HG02943 (cell line): Measurements from ENCODE around the gene ORC4.
A peak's percentile ranks its signal among the peaks of the same experiment; 100 is the strongest.

Source experiments
- ATAC-seq: cut with Tn5 transposase; IDR thresholded peaks from one replicate; pipeline ENCODE4 v1.9.1; 2021; ENCODE audit warnings: mild to moderate bottlenecking, low read depth, moderate library complexity; ENCODE audit not compliant: unreplicated experiment

ORC4 gene

GRCh38 chr2:148020111-148021058, at the start of gene ORC4:
TSS of gene ORC4 (minus strand) at chr2:148020737. CDS start at chr2:147975958, 44,779 bp downstream.
- ATAC-seq, result peak; percentile 87

GRCh38 chr2:148067801-148068200, 47.3 kb upstream of the ORC4 start:
- no peak for ATAC-seq

GRCh38 chr2:148065936-148066335, 45.4 kb upstream of the ORC4 start:
- no peak for ATAC-seq

DNA sequence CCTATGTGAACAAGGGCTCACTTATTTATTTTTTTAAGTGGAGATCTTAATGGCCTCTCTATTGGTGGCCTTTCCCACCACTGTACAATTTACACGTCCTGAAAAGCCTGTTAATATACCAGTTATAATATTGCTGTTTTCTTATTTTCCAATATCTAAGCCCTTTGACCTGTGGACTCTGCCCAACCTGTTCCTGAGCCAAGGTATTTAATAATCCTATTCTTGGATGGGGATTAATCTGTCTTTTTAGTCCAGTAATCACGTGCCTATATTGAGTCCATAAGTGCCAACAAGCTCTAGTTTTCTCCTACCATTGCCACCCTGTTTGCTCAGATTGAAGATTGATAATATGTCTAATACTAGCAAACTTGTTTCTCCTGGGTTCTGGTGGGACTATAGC, 43.1 kb upstream of the ORC4 start:
- no peak for ATAC-seq

DNA sequence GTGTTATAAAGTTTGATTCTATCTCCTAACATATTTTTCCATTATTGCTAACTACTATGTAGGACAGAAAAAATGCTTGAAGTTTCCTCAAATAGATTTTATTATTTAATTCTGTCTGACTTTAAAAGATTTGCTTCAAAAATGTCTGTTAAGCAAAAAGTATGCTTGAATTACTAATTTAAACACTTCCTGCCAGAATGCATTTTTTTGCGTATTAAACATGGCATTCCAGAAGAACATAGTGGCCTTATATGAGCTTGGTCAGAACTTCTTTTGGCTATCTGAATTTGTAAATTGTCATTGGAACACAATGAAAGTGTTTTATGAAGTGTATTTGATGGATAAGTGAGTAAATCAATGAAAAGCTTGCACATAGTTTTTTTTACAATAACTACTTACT, 38.1 kb upstream of the ORC4 start:
- ATAC-seq, result no peak

- ATAC-seq, result no peak
Measured at GRCh38 chr2:148052687-148053086, 32.1 kb upstream of the ORC4 start.

DNA sequence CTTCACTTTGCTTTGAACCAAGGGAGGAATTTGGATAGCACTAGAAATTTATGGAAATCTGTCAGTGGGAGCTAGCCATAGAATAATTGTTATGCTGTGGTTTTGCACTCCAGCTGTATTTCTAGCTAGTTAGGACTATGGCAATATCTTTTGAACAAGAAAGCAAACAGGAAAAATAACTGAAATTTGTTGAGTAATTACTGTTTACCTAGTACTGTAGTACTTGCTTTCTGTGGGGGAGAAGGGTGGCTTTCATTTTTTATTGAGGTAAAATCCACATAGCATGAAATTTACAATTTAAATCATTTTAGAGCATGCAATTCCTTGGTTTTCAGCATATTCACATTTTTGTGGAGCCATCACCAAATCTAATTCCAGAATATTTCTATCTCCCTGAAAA, 28.7 kb upstream of the ORC4 start:
- ATAC-seq, result no peak

DNA sequence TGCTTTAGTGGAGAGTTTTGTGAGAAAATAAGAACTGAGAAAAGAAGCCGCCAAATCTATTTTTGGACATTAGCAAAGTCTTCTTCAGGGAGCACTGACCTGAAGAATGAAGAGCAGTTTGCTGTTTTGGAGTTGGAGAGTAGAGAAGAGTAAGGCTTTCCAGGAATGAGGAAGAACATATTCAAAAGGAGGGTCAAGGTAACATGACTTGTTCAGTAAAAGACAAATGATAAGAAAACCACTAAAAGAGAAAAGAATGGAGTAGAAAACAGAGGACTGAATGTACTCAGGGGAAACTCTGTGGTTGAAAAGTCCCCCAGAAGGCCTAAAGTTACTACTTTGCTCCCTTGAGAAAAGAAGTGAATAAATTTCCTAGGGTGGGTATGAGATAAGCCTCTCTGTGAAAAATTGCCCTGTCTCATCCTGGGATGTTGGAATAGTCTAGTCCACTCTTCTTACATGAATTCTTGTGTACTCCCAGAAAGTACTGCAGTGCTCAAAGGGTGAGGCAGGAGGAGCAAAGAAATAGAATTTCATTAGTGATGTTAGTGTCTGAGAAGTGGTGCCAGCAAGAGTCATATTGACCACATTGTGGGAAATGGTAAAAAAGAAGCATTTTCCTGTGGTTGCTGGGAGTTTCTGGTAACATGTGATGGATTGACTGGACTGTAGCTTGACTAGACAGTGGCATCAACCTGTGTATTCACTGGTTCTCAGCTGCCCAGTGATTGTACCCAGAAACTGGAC, 28.1 kb upstream of the ORC4 start:
- peak; percentile 56 for ATAC-seq

DNA sequence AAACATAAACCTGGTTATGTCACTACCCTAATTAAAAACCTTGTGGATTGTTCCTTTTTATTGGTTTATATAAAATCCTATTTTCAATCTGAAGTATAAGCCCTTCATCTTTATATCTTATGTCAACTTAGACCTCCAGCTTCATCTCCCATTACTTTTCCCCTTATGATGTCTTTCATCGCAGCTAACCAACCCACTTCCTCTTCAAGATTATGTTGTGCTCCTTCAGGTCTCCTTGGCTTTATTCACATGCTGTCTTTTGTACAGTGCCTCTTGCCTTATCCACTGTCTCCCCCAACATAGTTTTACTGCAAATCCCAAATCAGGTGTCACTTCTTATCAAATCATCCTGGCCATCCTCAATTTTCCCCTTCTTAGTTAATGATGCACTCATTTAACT, 26.3 kb upstream of the ORC4 start:
- no peak for ATAC-seq

DNA sequence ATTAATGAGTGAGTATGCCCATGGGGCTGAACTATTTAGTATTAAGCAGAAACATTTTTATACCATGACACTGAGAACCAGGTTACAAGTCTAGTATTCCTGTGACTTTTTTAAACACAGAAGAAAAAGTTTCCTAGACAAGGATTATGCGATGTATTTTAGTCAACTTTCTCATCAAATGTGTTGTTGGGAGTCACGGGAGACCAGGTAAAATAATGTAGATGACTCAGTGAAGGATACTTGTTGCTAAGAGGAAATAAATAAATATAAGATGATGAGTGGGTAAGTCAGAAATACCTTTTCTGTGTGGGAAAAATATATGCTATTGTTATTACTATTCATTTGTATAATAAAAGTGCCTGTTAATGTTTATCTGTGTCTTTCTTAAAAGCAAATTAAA, 23.8 kb upstream of the ORC4 start:
- ATAC-seq, result no peak

GRCh38 chr2:148042219-148042618, 21.7 kb upstream of the ORC4 start:
- no peak for ATAC-seq

DNA sequence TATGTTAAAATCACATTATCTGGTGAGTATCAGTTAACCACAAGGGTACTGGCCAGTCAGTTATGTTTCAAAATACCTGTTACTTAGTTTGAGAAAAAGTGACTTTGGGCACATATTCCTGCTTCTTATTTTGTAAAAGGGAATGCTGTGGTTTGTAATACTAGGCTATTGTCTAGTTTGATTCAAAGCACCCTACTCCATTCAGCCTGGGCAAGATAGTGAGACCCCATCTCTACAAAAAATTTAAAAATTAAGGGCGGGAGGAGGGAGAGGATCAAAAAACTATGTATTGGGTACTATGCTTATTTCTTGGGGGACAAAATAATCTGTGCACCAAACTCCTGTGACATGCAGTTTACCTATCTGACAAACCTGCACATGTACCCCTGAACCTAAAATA, 19.2 kb upstream of the ORC4 start:
- no peak for ATAC-seq

DNA sequence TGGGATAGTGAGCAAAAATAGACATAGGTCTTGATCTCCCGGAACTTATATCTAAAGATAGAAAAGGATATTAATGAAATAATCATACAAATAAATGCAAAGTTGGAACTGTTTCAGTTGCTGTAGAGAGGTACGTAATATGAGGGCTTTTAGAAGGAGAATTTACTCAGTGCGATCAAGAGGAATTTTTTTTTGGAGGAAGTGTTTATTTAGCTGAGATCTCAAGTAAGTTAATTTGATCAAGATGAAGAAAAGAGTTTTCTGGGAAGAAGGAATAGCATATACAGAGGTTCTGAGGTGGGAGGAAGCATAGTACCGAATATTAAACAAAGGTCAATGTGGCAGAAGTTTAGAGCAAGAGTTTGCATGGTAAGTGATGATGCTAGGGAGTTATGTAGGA, 11.7 kb upstream of the ORC4 start:
- no peak for ATAC-seq

DNA sequence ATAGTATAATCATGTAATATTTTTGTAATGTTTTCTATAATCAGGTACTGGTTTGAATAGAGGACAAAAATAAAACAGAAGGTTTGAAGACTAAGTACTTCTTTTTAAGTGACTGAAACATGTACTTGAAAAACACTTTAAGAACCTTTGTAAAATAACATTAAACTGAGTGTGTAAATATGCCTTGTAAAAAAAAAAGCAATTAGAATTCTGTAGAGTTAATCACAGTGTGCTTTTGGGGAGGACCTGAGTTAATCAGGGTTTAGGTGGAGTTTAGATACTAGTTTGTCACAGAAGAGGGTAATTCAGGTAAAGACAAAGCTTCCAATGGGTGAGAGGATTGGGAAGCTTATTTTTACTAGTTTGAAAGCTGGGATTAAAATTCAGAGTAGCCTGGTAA, 10.6 kb upstream of the ORC4 start:
- ATAC-seq, result no peak

- no peak for ATAC-seq
Measured at GRCh38 chr2:148028781-148029180, 8.2 kb upstream of the ORC4 start.

DNA sequence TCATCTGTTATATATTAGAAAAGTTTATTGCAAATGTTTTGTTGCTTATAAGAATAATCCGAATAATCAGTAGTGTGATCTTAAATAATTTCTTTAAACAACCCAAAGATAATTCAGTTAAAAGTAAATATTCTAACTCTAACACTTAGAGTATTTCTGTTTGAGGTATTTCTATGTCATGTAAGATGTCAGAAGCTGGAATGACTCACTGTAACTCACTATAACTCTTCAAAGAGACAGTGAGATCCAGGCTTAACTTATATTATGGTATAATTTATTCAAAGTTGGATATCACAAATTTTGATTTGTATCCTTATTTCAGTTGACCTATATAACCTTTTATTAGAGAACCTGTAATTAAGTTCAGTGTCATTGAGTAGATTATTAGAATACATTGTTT, 7.3 kb upstream of the ORC4 start:
- no peak for ATAC-seq

DNA sequence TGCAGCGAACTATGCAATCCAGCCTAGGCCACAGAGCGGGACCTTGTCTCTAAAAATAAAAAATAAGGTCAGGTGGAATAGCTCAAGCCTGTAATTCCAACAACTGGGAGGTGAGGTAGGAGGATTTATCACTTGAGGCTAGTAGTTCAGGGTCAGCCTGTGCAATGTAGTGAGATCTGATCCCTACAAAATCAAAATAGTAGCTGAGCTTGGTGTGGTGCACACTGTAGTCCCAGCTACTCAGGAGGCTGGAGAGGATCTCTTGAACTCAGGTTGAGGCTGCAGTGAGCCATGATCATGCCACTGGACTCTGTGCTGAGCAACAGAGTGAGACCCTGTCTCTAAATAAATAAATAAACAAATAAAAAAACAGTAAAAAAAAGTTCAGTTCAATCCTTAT, 6.0 kb upstream of the ORC4 start:
- no peak for ATAC-seq

- no peak for ATAC-seq
Measured at GRCh38 chr2:148023861-148024260, 3.3 kb upstream of the ORC4 start.

DNA sequence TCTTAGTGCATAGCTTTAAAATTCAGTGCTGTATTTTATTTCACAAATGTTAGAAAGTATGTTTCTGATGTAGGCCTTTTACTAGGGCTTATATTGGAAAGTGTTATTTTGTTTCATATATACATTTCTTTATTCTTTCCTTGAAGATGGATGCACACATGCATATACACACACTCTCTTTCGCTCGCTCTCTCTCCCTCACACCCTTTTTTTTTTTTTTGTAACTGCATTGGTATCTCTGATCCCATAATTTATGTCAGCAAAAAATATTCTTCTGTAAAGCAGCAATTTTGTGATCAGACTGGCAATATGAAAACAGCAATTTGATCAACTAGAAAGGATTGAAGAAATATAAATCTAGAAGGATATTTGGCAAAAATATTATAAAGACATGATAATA, 2.3 kb upstream of the ORC4 start:
- no peak for ATAC-seq

DNA sequence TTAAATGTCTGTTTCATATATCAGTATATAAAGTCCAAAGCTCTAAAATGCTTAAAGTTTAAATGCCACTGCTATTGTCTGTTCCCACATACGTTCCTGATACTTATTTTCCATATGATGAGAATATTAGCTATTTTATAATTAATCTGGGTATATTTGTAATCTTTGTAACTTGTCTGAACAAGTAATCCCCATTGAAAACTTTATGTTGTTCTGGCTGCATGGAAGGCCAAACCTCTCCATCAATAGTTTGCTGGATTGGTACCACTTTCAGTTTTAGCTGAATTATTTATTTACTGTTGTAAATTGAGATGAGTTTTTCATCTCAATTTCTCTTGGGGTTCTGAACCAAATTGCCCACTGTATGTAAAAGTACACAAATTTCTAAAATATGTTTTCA, 1.8 kb upstream of the ORC4 start:
- no peak for ATAC-seq

GRCh38 chr2:148021886-148022285, 1.3 kb upstream of the ORC4 start:
- ATAC-seq, result no peak
